B cell (primary cell): ENCODE measurements around the gene RFX3. TPM values are rescaled to one million over a fixed set of nuclear protein-coding genes. Genes with fewer than 3 reads are reported as not detected.

Source experiments
- ATAC-seq: fragments of 200-7000 bp; cut with Tn5 transposase; one replicate; pipeline ENCODE4 v1.10.0; 2021; ENCODE audit warnings: low read depth, mild to moderate bottlenecking, moderate number of reproducible peaks, moderate library complexity
- CTCF ChIA-PET: fragments of 350-600 bp; sonication (Branson Sonifier 250); formaldehyde crosslinking; loops from one replicate; lab custom pipeline; 2021; ENCODE audit warnings: antibody characterized with exemption, inconsistent platforms; lab: Charles Lee
- POLR2A ChIA-PET: fragments of 350-600 bp; sonication (Branson Sonifier 250); formaldehyde crosslinking; loops from one replicate; lab custom pipeline; 2021; ENCODE audit warnings: antibody characterized with exemption; lab: Charles Lee
- DNase-seq: peaks from one replicate; pipeline ENCODE4 v3.0.0; 2013
- H2AFZ ChIP-seq: 2 replicates; pipeline ENCODE4 v1.6.1; 2012; ENCODE audit warnings: mild to moderate bottlenecking, low read depth, low read length; ENCODE audit not compliant: insufficient read depth, poor library complexity, severe bottlenecking
- H3K27ac ChIP-seq, 2 donors: 1 replicate in 1 of 2; 2 replicates in 1 of 2; pipeline ENCODE4 v1.5.1; 2012 to 2013; ENCODE audit warnings: low read length in 2 of 2, mild to moderate bottlenecking in 2 of 2, moderate library complexity in 1 of 2
- H3K27me3 ChIP-seq, 4 experiments: fragments of 200-600 bp in 1 of 4; sonication (generic) in 1 of 4; replicated peaks in 1 of 4; 1 replicate in 2 of 4; 2 replicates in 2 of 4; pipeline versions ENCODE4 v1.6.1 to v1.7.0; 2013 to 2016; ENCODE audit warnings: low read length in 3 of 4, mild to moderate bottlenecking in 2 of 4, mixed read lengths in 1 of 4, moderate library complexity in 1 of 4; ENCODE audit not compliant: insufficient read depth in 4 of 4, control insufficient read depth in 3 of 4; ENCODE audit errors: control extremely low read depth in 1 of 4
- H3K36me3 ChIP-seq, 2 experiments: replicated peaks in 1 of 2; 1 replicate in 1 of 2; 2 replicates in 1 of 2; pipeline versions ENCODE4 v1.6.1 to v1.7.1; 2013; ENCODE audit warnings: low read length in 1 of 2; ENCODE audit not compliant: insufficient read depth in 2 of 2, control insufficient read depth in 1 of 2; ENCODE audit errors: control extremely low read depth in 1 of 2, extremely low read depth in 1 of 2
- H3K4me1 ChIP-seq, 2 donors: fragments of 200-600 bp in 1 of 2; sonication (generic) in 1 of 2; 1 replicate in 1 of 2; 2 replicates in 1 of 2; pipeline versions ENCODE4 v1.5.1 to v1.6.1; 2013 to 2017; ENCODE audit warnings: low read length in 2 of 2; ENCODE audit not compliant: control insufficient read depth in 2 of 2, insufficient read depth in 2 of 2
- H3K4me2 ChIP-seq: replicated peaks from 2 replicates; pipeline ENCODE3; 2012; ENCODE audit warnings: mild to moderate bottlenecking, low read depth, low read length; ENCODE audit not compliant: poor library complexity, severe bottlenecking
- H3K4me3 ChIP-seq, 5 experiments: fragments of 200-600 bp in 1 of 5; sonication (generic) in 1 of 5; 1 replicate in 3 of 5; 2 replicates in 2 of 5; pipeline versions ENCODE4 v1.5.1 to v1.7.0; 2011 to 2016; ENCODE audit warnings: low read length in 4 of 5, mild to moderate bottlenecking in 4 of 5, low read depth in 2 of 5, control low read depth in 1 of 5, moderate library complexity in 1 of 5; ENCODE audit not compliant: insufficient read depth in 1 of 5; ENCODE audit errors: control extremely low read depth in 1 of 5, extremely low read depth in 1 of 5
- H3K79me2 ChIP-seq: fragments of 200-600 bp; sonication (generic); one replicate; pipeline ENCODE4 v1.6.0; 2016; ENCODE audit warnings: low read length; ENCODE audit not compliant: control insufficient read depth, insufficient read depth
- H3K9ac ChIP-seq: fragments of 200-600 bp; sonication (generic); 2 replicates; pipeline ENCODE4 v1.6.1; 2017; ENCODE audit warnings: mild to moderate bottlenecking, low read length, moderate library complexity
- H3K9me3 ChIP-seq, 3 donors: one replicate each; pipeline versions ENCODE4 v1.6.1 to v1.7.1; 2013; ENCODE audit warnings: low read length in 2 of 3; ENCODE audit not compliant: control insufficient read depth in 2 of 3, insufficient read depth in 1 of 3; ENCODE audit errors: control extremely low read depth in 1 of 3
- H4K20me1 ChIP-seq: 2 replicates; pipeline ENCODE4 v1.6.0; 2012; ENCODE audit warnings: mild to moderate bottlenecking, low read length; ENCODE audit not compliant: insufficient read depth, control insufficient read depth, poor library complexity, severe bottlenecking
- H3K27ac Mint-ChIP-seq: one replicate; pipeline ENCODE4 v1.8.0; 2021; ENCODE audit warnings: mixed read lengths
- H3K27me3 Mint-ChIP-seq: one replicate; pipeline ENCODE4 v1.8.0; 2021; ENCODE audit warnings: mixed read lengths
- H3K4me1 Mint-ChIP-seq: one replicate; pipeline ENCODE4 v1.8.0; 2021; ENCODE audit warnings: mixed read lengths
- H3K4me3 Mint-ChIP-seq: one replicate; pipeline ENCODE4 v1.8.0; 2021; ENCODE audit warnings: mixed read lengths
- H3K9me3 Mint-ChIP-seq: one replicate; pipeline ENCODE4 v1.8.0; 2022; ENCODE audit warnings: mixed read lengths; ENCODE audit not compliant: insufficient read depth
- EZH2 ChIP-seq: IDR thresholded peaks from 2 replicates; pipeline ENCODE4 v1.6.1; 2012; ENCODE audit warnings: borderline replicate concordance, low read depth, mild to moderate bottlenecking, moderate library complexity, low read length; ENCODE audit not compliant: insufficient read depth, poor library complexity, severe bottlenecking
- WGBS: methylation state at CpG from one replicate; pipeline ENCODE4 v1.1.5; 2013; ENCODE audit warnings: missing lambda C conversion rate; ENCODE audit not compliant: insufficient coverage; 5-methylcytosine and 5-hydroxymethylcytosine counted together
- intact Hi-C: fragments of 100-400 bp; cut with micrococcal nuclease; formaldehyde crosslinking; loops from one replicate; pipeline ENCODE4 v1.10.0; 2022
- polyA plus RNA-seq: library from polyadenylated mRNA; depleted of rRNA; stranded (reverse); fragments of >200 nt; gene quantifications from 2 replicates; pipeline ENCODE4 v1.2.3, GENCODE V29; 2012
- total RNA-seq, 2 donors: library from RNA; stranded (reverse); fragments of 120-200 nt in 1 of 2; gene quantifications; 1 replicate in 1 of 2; 2 replicates in 1 of 2; pipeline versions ENCODE4 v1.2.3 to v1.2.4, GENCODE V29; 2013 to 2022
- TF ChIP-seq, protein P1 (sequence below): fragments of 200-600 bp; IDR thresholded peaks from one replicate; pipeline ENCODE4 v1.8.0; 2022; ENCODE audit warnings: antibody characterized with exemption, mild to moderate bottlenecking

RFX3 gene
- total and polyA plus RNA-seq, 2 donors (not counting 1 experiment from before 2014, with no cell fraction given), result 6.1 to 39.1 TPM

DNA sequence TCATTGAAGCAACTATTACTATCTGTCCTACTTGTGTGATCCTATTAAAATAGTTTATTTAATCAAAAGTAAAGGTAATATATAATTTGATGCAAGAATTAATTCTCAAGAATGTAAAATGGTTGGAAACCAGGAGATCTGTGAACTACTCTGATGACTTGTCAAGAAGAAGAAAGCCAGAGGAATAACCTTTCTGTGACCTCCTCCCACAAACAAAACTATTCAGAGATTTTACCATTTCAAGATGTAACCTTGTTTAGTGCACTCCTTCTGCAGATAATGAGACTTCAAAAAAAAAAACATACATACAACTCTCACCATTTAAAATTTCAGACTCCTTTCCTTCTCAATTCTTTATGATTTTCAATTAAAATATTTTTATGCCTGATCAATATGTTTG is 79.5 kb downstream of the RFX3 start:
- Histone ChIP-seq H3K9ac (no peak overlapping the region), H3K36me3 (no peaks in the 10 kb centered on the region), H4K20me1 (peaks cover 4% of the 10 kb centered on the region), H3K27ac (no peak overlapping the region), H3K27me3 (no peaks in the 10 kb centered on the region), H3K79me2 (no peaks in the 10 kb centered on the region), H3K9me3 (no peaks in the 10 kb centered on the region), H3K4me2 (no peak overlapping the region), H2AFZ (no peak overlapping the region), H3K4me3 (no peak overlapping the region), H3K4me1 (peaks cover 0 to 2% of the 10 kb centered on the region in 2 donors)
- H3K27me3 Mint-ChIP-seq, result no peaks in the 10 kb centered on the region
- H3K9me3 Mint-ChIP-seq, result peaks cover 2% of the 10 kb centered on the region
- CTCF ChIA-PET, result no interaction called here
- TF ChIP-seq EZH2, result no peak
- TF ChIP-seq, protein P1, sequence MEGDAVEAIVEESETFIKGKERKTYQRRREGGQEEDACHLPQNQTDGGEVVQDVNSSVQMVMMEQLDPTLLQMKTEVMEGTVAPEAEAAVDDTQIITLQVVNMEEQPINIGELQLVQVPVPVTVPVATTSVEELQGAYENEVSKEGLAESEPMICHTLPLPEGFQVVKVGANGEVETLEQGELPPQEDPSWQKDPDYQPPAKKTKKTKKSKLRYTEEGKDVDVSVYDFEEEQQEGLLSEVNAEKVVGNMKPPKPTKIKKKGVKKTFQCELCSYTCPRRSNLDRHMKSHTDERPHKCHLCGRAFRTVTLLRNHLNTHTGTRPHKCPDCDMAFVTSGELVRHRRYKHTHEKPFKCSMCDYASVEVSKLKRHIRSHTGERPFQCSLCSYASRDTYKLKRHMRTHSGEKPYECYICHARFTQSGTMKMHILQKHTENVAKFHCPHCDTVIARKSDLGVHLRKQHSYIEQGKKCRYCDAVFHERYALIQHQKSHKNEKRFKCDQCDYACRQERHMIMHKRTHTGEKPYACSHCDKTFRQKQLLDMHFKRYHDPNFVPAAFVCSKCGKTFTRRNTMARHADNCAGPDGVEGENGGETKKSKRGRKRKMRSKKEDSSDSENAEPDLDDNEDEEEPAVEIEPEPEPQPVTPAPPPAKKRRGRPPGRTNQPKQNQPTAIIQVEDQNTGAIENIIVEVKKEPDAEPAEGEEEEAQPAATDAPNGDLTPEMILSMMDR, result no peak
- intact Hi-C loops, result no loop called here
- peaks cover 2% of the 10 kb centered on the region for H3K4me1 Mint-ChIP-seq
- no peak for ATAC-seq
- H3K27ac Mint-ChIP-seq, result no peak overlapping the region
- POLR2A ChIA-PET, result no interaction called here
- no peak overlapping the region for H3K4me3 Mint-ChIP-seq
- no peak for DNase-seq

DNA sequence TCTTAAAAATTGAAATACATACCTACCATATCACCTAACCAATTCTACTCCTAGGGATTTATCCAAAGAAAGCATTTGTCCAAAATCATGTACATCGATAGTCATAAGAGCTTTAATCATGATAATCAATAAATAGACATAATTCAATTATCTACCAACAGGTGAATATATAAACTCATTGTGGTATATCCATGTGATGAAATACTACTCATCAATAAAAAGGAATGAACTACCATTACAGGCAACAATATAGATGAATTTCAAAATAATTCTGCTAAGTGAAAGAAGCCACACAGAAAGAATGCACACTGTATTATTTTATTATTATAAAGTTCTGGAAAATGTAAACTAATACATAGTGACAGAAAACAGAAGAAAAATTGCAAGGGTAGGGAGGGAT is 81.8 kb downstream of the RFX3 start:
- intact Hi-C loops, result no loop called here
- H3K79me2 ChIP-seq, result no peaks in the 10 kb centered on the region
- Mint-ChIP-seq H3K4me1 (peaks cover 7% of the 10 kb centered on the region), H3K27ac (no peak overlapping the region), H3K9me3 (peaks cover 2% of the 10 kb centered on the region), H3K4me3 (no peak overlapping the region), H3K27me3 (no peaks in the 10 kb centered on the region)
- no peak overlapping the region for H3K27ac ChIP-seq
- no peaks in the 10 kb centered on the region for H3K36me3 ChIP-seq
- no peak overlapping the region for H2AFZ ChIP-seq
- no peaks in the 10 kb centered on the region for H3K9me3 ChIP-seq
- POLR2A ChIA-PET, result no interaction called here
- no CpG with 5 or more reads among the region's 1 CpG for WGBS
- H3K4me3 ChIP-seq, result no peak overlapping the region
- no peaks in the 10 kb centered on the region for H4K20me1 ChIP-seq
- TF ChIP-seq EZH2, result no peak
- TF ChIP-seq, protein P1, result no peak
- no peaks in the 10 kb centered on the region for H3K27me3 ChIP-seq
- CTCF ChIA-PET, result interaction anchor here (1.0 to 8.6 kb wide), 3 partner anchors 114 to 218 kb away, joined by 3 to 187 read pairs (median 3); no protein-coding TSS in a partner anchor
- DNase-seq (no peak), ATAC-seq (no peak)
- no peak overlapping the region for H3K9ac ChIP-seq
- peaks cover 3% of the 10 kb centered on the region in 2 donors for H3K4me1 ChIP-seq
- H3K4me2 ChIP-seq, result no peak overlapping the region
